Embryonic facial prominence (tissue), 1 donor: Measurements from ENCODE around the gene ZFYVE28.

ENCODE experiments used
- DNase-seq: peaks from one replicate; pipeline ENCODE4 v3.0.0-alpha.2; 2016; ENCODE audit errors: extremely low spot score

Gene ZFYVE28

DNA sequence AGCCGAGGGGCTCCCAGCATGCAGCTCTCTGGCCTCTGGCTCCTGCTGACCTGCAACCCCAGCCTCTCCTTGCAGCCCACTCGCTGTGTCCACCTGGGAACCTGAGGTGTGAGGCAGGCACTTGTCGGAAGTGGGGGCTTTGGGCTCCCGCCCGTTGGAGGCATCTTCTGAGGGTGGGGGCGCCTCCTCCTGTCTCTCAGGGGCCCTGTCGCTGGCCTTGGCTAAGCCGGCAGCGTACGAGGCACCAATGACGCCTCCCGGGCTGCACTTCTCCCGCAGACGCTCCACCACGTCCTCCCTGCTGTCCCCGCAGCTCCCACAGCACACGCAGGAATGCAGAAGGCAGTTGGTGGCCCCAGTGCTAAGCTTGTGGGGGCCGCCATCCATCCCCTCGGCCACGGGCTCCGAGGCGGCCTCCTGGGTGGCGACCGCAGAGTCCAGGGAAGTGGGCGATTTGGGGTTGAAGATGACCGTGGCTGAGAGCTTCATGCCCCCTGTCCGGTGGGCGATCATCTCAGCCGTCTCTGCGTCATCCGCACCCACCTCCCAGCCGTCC lies 114.0 kb downstream of the ZFYVE28 start:
- DNase-seq, result no peak

DNA sequence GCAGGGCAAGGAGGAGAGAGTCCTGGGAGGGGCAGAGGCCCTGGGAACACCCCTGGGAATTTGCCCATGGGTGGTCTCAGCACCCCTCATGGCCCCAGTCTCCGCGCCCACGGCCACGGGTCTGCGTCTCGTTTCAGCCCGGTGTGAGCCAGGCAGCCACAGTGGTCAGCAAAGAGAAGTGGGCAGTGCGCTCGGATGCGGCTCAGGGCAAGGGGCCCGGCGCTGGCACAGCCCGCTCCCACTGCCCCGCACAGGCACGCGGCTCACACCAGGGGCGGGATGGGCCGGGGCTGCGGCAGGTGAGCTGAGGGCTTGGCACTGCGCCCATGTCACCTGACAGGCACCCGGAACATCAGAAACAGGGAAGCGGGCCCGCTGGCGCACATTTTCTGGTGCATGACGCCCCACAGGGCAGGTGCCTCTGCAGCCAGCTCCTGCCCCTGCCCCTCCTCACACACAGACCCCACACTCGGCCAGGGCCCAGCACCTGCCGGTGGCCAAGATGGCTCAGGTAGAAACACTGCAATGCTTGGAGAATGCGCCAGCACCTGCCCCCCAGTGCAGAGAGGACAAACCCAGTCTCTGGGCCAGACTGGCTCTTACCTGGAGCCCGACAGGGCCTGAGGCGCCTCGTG lies 114.6 kb downstream of the ZFYVE28 start:
- no peak for DNase-seq

DNA sequence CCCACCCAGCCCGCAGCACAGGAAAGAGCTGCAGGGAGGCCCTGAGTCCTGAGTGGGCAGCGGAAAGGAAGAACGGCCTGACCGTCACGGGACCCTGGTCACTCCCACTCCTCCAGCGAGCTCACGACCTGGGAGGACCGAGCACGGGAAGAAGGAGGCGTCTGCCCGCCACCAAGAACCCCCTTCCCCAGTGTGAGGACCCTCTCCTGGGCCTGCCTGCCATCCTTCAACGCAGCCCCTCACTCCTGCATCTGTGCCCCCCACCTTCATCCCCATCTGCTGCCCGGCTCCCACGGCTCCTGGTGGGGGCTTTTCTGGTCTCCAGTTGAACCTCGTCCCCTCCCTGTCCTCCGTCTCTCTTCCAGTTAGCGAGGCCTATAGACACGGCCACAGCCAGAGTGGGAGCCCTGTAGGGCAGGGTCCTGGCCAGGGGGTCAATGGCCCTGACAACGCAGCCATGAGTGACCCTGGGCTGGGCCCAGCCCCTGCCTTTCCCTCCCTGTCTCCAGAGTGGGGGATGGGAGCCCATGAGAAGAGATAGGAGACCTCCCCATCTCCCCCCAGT lies 115.2 kb downstream of the ZFYVE28 start:
- DNase-seq, result no peak

DNA sequence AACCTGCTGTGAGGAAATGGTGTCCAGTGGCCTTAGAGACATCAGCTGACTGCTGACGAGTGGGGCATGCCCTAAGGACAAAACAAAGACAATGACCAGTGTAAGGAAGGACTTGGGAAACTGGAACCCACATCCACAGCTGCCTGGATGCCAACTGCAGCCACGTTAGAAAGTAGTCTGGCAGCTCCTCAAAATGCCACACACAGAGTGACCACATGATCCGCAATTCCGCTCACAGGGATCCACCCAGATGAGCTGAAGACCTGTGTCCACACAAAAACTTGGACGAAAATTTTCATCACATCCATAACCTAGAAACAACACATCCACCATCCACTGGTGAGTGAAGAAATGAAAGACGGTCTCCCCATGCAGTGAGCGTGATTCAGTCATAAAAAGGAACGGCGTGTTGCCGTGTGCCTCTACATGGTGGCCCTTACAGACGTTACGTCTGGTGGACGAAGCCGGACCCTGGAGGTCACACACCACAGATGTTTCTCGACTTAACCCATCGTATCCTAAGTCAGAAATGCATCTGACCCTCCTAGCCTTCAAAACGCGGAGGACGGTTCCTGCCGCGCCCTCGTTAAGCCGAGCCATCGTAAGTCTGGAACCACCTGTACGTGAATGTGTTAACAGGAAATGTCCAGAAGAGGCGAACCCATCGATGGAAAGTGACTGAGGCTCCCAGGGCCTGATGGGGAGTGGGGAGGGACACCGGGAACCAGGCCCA lies 115.9 kb downstream of the ZFYVE28 start:
- DNase-seq, result no peak

DNA sequence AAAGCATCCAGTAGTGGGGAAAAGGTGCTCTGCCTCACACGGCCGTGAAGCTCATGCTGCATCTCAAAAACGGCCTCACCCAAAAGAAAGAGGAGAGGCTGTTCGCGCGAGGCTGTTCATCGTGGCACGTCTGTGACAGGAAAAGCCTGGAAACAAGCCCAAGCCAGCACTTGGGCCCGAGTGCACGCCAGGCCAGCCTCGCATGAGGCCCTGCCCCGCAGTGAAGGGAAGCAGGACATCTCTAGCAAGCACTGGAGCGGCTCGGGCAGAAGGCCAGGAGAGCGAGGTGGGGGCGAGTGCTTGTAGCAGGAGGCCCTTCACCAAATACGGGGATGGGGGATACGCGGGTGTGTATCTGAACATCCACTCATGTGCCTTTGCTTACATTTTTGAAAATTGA lies 116.6 kb downstream of the ZFYVE28 start:
- no peak for DNase-seq

DNA sequence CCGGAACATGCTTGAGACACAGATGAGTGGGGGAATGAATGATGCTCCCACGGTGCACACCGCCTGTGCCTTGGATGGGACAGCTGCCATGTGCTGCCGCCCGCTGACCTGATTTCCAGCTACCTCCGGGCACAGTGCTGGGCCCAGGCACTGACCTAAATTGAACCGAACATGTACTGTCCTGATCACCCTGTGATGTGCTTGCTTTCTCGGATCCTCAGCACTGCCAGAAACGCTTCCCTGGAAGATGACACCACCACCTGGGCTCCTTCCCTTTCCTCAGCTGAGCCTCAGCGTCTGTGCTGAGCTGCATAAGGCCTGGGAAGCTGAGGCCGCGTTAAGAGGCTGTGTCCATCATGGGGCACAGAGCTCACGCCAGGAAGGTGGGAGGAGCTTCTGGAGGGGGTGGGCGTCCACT lies 117.2 kb downstream of the ZFYVE28 start:
- no peak for DNase-seq

DNA sequence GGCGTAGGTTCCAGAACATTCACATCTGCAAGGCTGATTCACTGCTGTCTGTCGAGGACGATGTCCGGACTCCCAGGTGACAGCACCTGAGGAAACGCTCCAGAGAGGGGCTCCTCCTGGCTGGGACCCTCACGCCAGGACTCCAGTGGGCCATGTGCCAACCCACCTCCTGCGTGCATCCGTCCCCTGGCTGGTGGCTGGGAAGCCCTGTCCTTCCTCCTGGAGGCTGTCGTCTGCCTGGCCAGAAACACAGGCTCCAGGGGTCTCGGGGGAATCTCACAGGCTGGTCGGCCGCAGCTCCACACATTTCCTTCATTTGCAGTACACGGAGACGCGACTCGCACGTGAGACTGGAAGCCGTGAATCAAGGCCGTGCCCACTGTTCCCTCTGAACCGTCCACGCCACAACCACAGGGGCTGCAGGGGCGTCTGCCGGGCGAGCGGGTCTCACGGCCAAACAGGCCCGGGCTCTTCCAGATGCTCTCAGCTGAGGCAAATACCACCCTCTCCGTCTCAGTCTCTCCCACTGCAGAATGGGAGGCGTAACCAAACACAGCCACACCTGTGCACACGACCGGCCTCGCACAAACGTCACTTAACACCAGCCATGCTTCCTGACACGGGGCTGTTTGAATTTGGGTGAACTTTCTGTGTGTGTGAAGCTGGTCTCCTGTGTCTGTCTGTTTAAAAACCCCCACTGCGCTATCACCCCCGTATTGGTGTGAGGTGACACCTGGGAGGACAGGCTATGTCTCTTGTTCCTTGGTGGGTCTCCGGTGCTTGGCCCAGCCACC lies 117.8 kb downstream of the ZFYVE28 start:
- no peak for DNase-seq

DNA sequence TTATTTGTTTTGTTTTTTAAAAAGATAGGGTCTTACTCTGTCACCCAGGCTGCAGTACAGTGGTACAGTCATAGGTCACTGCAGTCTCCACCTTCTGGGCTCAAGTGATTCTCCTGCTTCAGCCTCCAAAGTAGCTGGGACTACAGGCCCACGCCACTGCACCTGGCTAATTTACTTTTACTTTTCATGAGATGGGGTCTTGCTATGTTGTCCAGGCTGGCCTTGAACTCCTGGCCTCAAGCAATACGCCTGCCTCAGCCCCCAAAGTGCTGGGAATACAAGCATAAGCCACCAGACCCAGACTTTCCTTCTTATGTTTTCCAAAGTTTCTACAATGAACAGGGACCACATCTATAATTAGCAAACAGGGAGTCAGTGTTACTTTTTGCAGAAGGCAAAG lies 118.7 kb downstream of the ZFYVE28 start:
- no peak for DNase-seq

DNA sequence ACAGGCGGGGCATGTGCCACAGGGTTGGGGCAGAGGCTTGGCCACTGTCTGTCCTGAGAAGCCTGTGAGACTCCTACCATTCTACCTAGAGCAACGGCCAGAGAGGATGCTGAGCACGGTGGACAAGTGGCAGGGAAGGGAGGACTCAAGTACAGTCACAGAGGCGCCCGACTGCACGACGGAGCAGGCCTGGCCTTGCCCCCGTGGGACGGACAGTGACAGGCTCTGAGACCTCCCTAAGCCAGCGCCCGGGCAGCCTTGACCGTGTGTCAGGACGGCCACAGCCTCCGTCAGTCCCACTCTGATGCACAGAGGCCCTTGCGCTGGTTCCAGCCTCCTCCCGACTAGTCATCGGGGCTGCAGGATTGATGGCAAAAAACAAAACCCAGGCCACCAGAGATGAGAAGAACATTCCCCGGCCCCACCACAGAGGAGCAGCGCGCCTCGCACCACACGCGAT lies 119.9 kb downstream of the ZFYVE28 start:
- no peak for DNase-seq

DNA sequence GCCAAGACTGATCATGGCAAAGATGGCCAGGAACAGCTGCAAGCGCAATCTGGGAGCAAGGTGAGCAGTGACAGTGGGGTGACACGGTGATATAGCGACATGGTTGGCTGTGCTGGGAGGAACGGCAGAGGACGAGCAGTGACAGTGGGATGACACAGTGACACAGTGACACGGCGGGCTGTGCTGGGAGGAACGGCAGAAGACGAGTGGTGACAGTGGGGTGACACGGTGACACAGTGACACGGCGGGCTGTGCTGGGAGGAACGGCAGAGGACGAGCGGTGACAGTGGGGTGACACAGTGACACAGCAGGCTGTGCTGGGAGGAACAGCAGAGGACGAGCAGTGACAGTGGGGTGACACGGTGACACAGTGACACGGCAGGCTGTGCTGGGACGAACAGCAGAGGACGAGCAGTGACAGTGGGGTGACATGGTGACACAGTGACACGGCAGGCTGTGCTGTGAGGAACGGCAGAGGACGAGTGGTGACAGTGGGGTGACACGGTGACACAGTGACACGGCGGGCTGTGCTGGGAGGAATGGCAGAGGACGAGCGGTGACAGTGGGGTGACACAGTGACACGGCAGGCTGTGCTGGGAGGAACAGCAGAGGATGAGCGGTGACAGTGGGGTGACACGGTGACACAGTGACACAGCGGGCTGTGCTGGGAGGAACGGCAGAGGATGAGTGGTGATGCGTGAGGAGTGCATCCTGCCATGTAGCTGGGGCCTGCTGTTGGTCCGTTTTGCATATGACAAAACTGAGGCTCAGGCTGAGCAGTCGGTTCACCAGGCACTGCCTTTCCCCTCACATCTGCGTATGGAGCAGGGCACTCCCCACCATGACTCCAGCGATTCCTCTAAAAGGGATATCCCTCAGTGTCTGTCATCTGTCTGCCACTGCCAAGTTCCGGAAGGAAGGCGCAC lies 120.6 kb downstream of the ZFYVE28 start:
- DNase-seq, result no peak

DNA sequence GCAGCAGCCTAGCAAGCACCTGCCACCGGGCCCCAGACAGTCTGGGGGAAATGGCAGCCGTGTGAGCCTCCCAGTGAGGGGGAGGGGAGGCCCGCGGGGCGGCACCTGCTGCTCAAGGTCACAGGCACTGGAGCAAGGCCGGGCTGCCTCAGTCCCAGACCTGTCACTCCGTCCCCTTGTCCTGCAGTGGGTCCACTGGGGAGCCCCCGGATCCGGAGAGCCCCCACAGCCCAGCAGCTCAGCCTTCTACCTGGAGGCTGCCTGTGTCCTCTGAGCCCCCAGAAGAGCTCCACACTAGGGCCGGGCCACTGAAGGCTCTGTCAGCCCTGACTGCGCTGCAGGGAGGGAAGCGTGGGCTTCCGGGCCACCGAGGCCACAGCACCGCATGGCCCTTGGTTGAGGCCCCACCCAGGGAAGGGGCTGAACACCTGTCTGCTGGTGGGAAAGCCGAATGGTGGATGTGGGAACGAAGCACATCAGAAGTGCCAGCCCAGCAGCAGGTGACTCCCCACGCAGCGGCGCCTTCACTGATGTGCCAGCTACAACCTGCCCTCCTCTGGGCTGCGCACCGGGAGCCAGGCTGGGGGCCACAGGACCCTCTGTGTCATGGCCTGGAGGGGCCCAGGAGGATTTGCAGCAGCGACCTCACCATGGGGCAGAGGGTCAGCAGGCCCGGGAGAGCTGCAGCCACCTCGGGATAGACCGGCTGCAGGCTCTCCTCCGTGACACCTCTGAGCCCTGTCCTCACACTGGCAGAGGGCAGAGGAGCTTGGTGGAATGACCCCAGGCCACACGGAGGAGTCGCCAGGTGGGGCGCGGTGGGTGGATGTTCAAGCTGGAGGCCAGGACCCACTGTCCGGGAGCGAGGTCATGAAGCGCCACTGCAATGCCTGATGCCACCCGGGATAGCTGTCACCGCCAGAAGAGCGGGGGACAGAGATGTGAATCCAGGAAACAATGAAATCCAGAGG lies 121.5 kb downstream of the ZFYVE28 start:
- no peak for DNase-seq

DNA sequence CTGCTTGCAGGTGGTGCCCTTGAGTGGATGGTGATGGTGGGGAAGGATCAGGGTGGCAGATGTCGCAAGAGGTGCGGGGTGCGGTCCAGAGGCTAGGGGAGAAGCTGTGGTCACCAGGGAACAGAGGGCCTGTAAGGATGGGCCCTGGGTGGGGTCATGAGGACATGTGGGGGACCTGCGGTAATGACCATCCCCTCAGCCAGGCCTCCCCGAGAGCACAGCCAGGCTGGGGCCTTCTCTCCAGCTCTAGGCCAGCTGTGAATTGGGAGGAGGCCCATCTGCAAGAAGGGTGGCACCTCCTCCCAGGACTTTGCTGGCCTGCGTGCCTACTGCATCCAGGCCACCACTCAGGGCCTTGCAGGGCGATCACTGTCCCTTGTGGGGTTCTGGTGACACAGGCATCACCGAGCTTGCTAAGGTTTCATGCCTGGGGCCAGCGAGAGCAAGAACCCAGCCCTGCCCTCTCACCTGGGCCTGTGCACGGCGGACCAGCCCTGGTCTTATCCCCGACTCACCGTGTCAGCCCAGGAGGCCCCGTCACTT lies 122.5 kb downstream of the ZFYVE28 start:
- no peak for DNase-seq

DNA sequence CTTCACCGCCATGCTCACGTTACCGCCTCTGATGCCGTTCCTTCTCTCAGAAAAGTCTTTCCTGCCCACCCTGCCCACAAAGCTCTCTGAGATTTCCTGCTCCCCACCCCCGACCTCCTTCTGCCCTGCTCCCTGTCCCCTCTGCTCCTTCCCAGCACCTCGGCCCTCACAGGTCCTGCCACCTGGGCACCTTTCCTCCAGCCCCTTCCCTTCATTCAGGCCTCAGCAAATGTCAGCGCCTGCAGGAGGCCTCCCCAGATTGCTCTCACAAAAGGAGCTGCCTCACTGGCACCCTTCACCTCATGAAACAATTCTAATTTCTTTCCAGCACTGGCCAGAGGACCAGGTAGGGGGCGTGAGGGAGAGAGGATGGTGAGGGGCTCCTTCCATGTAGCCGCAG lies 122.9 kb downstream of the ZFYVE28 start:
- no peak for DNase-seq

DNA sequence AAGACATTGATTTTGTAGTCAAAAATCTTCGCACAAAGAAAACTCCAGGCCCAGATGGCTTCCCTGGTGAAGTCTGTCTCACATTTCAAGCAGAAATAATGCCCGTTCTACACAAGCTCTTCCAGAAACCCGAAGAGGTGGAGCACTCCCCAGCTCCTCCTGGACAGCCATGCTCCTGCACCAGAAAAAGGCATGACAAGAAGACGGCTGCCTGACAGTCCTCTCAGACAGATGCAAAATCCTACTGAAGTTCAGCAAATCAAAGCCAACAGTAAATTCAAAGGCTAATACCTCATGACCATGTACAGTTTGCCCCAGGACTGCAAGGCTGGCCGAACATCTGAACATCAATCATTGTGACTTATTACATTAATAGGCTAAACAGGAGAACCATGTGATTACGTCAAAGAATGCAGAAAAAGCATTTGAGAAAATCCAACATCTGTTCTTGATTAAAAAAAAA lies 125.8 kb downstream of the ZFYVE28 start:
- DNase-seq, result no peak

DNA sequence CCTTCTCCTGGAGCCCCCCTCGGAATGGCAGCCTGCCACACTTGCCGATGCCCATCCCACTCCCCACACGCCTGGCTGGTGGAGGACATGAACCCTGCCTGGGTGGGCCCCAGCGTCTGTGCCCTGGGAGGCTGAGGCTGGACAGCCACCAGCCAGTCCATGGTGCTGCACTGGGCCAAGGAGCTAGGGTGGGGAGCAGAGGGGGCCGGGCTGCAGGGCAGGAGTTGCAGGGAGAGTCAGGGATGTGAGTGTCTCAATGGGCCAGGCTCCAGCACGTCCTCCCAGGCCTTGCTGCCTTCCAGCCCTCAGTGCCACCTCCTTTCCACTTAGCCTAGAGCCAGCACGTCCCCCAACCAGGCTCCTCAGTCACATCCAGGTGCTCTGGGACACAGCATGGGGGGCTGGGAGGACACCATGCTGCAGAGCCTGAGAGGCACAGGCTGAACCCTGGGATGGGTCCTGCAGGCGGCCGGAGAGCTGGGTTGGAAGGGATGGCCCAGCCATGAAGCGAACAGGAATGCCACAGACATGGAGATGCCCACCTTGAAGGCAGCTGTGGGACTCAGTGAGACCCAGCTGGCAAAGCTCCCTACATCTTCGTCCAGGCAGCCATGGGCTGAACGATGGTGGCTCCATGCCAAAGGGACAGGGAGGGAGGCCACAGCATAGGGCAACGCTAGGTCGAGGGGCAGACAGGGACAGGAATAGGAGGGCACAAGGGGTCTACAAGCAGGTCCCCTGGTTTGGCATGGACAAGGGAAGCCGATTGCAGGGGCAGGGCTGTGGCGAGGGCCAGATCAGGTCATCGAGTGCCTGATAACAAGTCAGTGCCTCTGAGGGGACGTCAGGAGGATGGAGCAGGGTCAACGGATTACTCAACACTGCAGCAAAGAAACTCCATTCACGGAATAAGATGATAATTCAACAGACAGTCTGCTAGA lies 126.5 kb downstream of the ZFYVE28 start:
- no peak for DNase-seq

DNA sequence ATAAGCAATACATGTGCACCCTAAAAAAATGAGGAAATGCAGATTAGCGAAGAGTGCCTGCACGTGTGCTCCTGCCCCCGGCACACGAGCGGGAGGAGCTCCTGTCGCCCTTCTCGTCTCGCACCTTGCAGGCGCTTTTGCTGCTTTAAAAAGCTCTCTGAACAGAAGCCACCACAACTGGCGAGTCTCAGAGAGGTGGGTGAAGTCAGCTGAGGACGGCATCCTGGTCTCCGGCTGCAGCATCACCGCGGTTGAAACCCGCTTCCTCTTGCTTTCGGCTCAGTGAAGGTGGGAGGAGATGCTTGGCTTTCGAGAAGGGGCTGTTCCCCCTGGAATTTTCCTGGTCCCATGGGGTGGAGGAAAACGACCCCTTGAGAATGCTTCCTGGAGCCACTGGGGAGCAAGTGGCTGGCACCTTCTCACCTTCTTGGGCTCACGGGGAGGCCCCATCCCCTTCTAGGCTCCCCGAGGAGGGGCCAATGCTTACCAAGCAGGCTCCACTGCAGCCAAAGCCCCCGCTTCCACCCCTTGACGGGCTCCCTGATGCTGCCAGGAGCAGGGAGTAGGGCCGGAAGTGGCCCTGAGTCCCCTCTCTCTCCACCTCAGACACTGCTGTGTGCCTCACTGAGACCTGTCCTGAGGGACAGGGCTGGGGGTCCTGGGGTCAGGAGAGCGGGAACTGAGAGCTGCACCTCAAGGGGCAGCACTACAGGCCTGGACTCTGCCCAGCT lies 127.3 kb downstream of the ZFYVE28 start:
- DNase-seq, result no peak

DNA sequence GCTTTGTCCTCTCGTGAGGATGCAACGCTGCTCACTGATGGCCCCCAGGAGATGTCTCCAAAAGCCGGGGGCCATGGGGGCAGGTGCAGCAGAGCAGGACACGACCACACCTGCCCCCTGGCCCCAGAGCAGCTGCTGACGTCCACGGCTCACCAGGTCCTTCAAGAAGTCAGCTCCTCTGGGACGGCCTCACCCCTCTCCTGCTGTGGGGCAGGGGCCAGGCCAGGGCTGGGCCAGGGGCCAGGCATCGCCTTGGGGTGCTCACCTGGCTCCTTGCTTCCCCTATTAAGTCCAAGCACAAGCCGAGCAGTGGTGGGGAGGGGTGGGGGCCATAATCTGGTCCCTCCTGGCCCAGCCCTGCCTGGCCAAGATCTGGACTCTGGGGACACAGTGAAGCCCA lies 128.0 kb downstream of the ZFYVE28 start:
- no peak for DNase-seq

DNA sequence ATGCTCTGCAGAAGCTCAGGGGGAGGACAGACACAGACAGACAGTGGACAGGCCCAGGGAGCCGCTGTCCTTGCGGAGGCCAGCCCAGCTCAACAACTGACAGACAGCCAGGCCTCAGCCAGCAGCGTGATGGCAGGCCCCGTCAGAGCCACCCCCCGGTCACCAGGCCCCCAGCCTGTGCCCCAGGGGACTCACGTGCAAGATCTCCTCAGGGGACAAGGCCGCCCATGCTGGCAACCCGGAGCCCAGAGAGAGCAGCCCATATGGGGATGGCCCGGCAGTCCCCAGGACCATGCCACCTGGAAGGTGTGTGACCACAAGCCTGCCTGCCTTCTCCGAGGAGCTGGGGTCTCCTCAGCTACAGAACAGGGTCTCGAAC lies 128.5 kb downstream of the ZFYVE28 start:
- DNase-seq, result no peak
